ENCODE data around the gene ABHD15.

ABHD15 gene

GRCh38 chr17:29518359-29518758 is 48.5 kb downstream of the ABHD15 start:
- DNase-seq (ENCODE audit: low read depth) = no peak

- no peak for DNase-seq (ENCODE audit: low read depth)
These were observed 52.0 kb downstream of the ABHD15 start for GRCh38 chr17:29514792-29515191.

- no peak for DNase-seq (ENCODE audit: low read depth)
These were observed 55.9 kb downstream of the ABHD15 start for GRCh38 chr17:29510953-29511352.
